H1 (cell line): Measurements from ENCODE around the gene PAFAH1B1. TPM values are rescaled to one million over a fixed set of nuclear protein-coding genes. Genes with fewer than 3 reads are reported as not detected.

Experiments
- ATF3 ChIP-seq: IDR thresholded peaks from 2 replicates; pipeline ENCODE4 v1.6.1; 2011; ENCODE audit warnings: low read depth, mild to moderate bottlenecking, low read length; ENCODE audit not compliant: insufficient read depth
- CBX8 ChIP-seq: fragments of 300-800, 300-1000 bp; sonication (generic); IDR thresholded peaks from 2 replicates; pipeline ENCODE4 v1.7.1; 2016; ENCODE audit warnings: low read depth, low read length, borderline replicate concordance
- CHD7 ChIP-seq: fragments of 300-600 bp; sonication (generic); IDR thresholded peaks from 2 replicates; pipeline ENCODE4 v1.7.1; 2012; ENCODE audit warnings: low read length, moderate library complexity, mild to moderate bottlenecking, inconsistent platforms; ENCODE audit not compliant: insufficient replicate concordance
- CTBP2 ChIP-seq: IDR thresholded peaks from 2 replicates; pipeline ENCODE4 v1.7.0; 2011; ENCODE audit warnings: borderline replicate concordance, mild to moderate bottlenecking, moderate library complexity, mixed read lengths, low read length; ENCODE audit not compliant: insufficient read depth, insufficient read length
- HDAC6 ChIP-seq: IDR thresholded peaks from one replicate; pipeline ENCODE4 v1.7.1; 2012; ENCODE audit warnings: low read depth, mild to moderate bottlenecking, inconsistent platforms, low read length, moderate library complexity
- RFX5 ChIP-seq: IDR thresholded peaks from 2 replicates; pipeline ENCODE4 v1.6.1; 2011; ENCODE audit warnings: low read depth, low read length, improper control_type of control experiment, borderline replicate concordance
- SP1 ChIP-seq: IDR thresholded peaks from 2 replicates; pipeline ENCODE4 v1.6.1; 2011; ENCODE audit warnings: low read depth, low read length
- TBP ChIP-seq: IDR thresholded peaks from 2 replicates; pipeline ENCODE4 v1.6.1; 2011; ENCODE audit warnings: low read depth, low read length, improper control_type of control experiment
- polyA plus RNA-seq, 7 experiments: library from polyadenylated mRNA; depleted of rRNA in 3 of 7; stranded (reverse) in 5 of 7; unstranded in 2 of 7; fragments of >200 nt in 5 of 7; fragments of 200-250 nt in 2 of 7; gene quantifications; 1 replicate in 5 of 7; 2 replicates in 1 of 7; 4 replicates in 1 of 7; pipeline versions ENCODE4 v1.2.1 to v1.2.3, GENCODE V29; 2011 to 2013; ENCODE audit warnings: missing spikeins in 2 of 7, mixed read lengths in 2 of 7
- total RNA-seq: library from RNA; stranded (reverse); fragmentation: NEBNext Ultra II Directional; extraction: Animal tissue kit (Norgen Biotek cat#: 25700); gene quantifications from 2 replicates; pipeline ENCODE4 v1.2.1, GENCODE V29; 2021

The PAFAH1B1 gene
- total and polyA plus RNA-seq, 2 of the 8 experiments (the other 6 are each of a cell fraction or from before 2014, with no cell fraction given), result 42.0 to 152 TPM

GRCh38 chr17:2563543-2563942 is 29.9 kb upstream of the PAFAH1B1 start (continued):
- no peak for TF ChIP-seq CHD7
- no peak for TF ChIP-seq SP1
- TF ChIP-seq TBP, result no peak
- no peak for TF ChIP-seq HDAC6
- no peak for TF ChIP-seq CBX8
- TF ChIP-seq ATF3, result no peak
- no peak for TF ChIP-seq CTBP2
- no peak for TF ChIP-seq RFX5
